H1 (cell line): ENCODE results near the gene TMEM245. TPM values are rescaled to one million over a fixed set of nuclear protein-coding genes. Genes with fewer than 3 reads are reported as not detected.

Source experiments
- CTCF ChIA-PET: fragments of 300-600 bp; sonication (Branson Sonifier 250); formaldehyde crosslinking; loops from one replicate; lab custom pipeline; 2021; ENCODE audit not compliant: partially characterized antibody; lab: Charles Lee
- POLR2A ChIA-PET: fragments of 300-600 bp; sonication (Branson Sonifier 250); formaldehyde crosslinking; loops from one replicate; lab custom pipeline; 2021; ENCODE audit warnings: inconsistent platforms; ENCODE audit not compliant: partially characterized antibody; lab: Charles Lee
- DNase-seq, 2 experiments: peaks; one replicate each; pipeline versions ENCODE4 v3.0.0 to v3.0.0-alpha.2; 2010 to 2022; ENCODE audit warnings: low spot score in 2 of 2, low read depth in 1 of 2, mixed read lengths in 1 of 2
- FAIRE-seq: peaks from 2 replicates; lab custom pipeline; 2011; peaks lifted over from hg19 to GRCh38; lab: Jason Lieb, UNC
- H2AFZ ChIP-seq: 2 replicates; pipeline ENCODE4 v1.8.1; 2012; ENCODE audit warnings: low read length, inconsistent platforms
- H2AK5ac ChIP-seq: 2 replicates; pipeline ENCODE4 v1.6.1; 2013; ENCODE audit warnings: low read depth, low read length
- H2BK120ac ChIP-seq: replicated peaks from 2 replicates; pipeline ENCODE3; 2013; ENCODE audit warnings: low read depth, low read length, inconsistent platforms
- H2BK12ac ChIP-seq: 2 replicates; pipeline ENCODE4 v1.6.1; 2013; ENCODE audit warnings: low read depth, low read length
- H2BK15ac ChIP-seq: 2 replicates; pipeline ENCODE4 v1.6.1; 2013; ENCODE audit warnings: low read length
- H2BK20ac ChIP-seq: 2 replicates; pipeline ENCODE4 v1.6.1; 2013; ENCODE audit warnings: low read length
- H2BK5ac ChIP-seq: 2 replicates; pipeline ENCODE4 v1.6.1; 2013; ENCODE audit warnings: low read depth, low read length
- H3K14ac ChIP-seq: 2 replicates; pipeline ENCODE4 v1.6.1; 2013; ENCODE audit warnings: inconsistent platforms; ENCODE audit not compliant: insufficient read length
- H3K18ac ChIP-seq: 2 replicates; pipeline ENCODE4 v1.6.1; 2013; ENCODE audit warnings: low read length; ENCODE audit errors: extremely low read depth
- H3K23ac ChIP-seq: 2 replicates; pipeline ENCODE4 v1.6.1; 2013; ENCODE audit warnings: inconsistent platforms; ENCODE audit not compliant: insufficient read length
- H3K23me2 ChIP-seq: 2 replicates; pipeline ENCODE4 v1.6.1; 2013; ENCODE audit warnings: low read depth, low read length
- H3K27ac ChIP-seq: 2 replicates; pipeline ENCODE4 v1.6.1; 2011; ENCODE audit warnings: low read depth, low read length, inconsistent platforms
- H3K27me3 ChIP-seq, 4 experiments: replicated peaks in 1 of 4; 1 replicate in 1 of 4; 2 replicates in 3 of 4; pipeline versions ENCODE4 v1.6.1 to v1.8.1; 2011 to 2013; ENCODE audit warnings: low read length in 3 of 4, mild to moderate bottlenecking in 3 of 4, inconsistent platforms in 2 of 4, mixed read lengths in 2 of 4, moderate library complexity in 1 of 4; ENCODE audit not compliant: control insufficient read depth in 3 of 4, insufficient read depth in 3 of 4; ENCODE audit errors: extremely low read depth in 1 of 4
- H3K36me3 ChIP-seq, 4 experiments: 2 replicates each; pipeline versions ENCODE4 v1.6.1 to v1.8.1; 2011 to 2013; ENCODE audit warnings: mild to moderate bottlenecking in 4 of 4, low read length in 3 of 4, moderate library complexity in 2 of 4, control low read depth in 1 of 4, inconsistent platforms in 1 of 4; ENCODE audit not compliant: insufficient read depth in 4 of 4, control insufficient read depth in 2 of 4
- H3K4ac ChIP-seq: replicated peaks from 2 replicates; pipeline ENCODE3; 2013; ENCODE audit warnings: low read length, low read depth, mixed read lengths, inconsistent platforms; ENCODE audit not compliant: insufficient read length
- H3K4me1 ChIP-seq, 4 experiments: replicated peaks in 1 of 4; 1 replicate in 1 of 4; 2 replicates in 3 of 4; pipeline versions ENCODE4 v1.6.1 to v1.8.1; 2011 to 2013; ENCODE audit warnings: low read length in 3 of 4, inconsistent platforms in 2 of 4, mixed read lengths in 1 of 4; ENCODE audit not compliant: insufficient read depth in 4 of 4, control insufficient read depth in 3 of 4
- H3K4me2 ChIP-seq, 2 experiments: 2 replicates each; pipeline versions ENCODE4 v1.6.1 to v1.8.1; 2011 to 2013; ENCODE audit warnings: low read depth in 2 of 2, low read length in 2 of 2, control low read depth in 1 of 2, inconsistent platforms in 1 of 2, mild to moderate bottlenecking in 1 of 2; ENCODE audit not compliant: insufficient read depth in 1 of 2
- H3K4me3 ChIP-seq, 4 experiments: fragments of 200-600, 300-600 bp in 1 of 4; sonication (generic), shearing (Covaris generic), sonication (Bioruptor Twin) in 1 of 4; 2 replicates each; pipeline versions ENCODE4 v1.5.1 to v1.8.1; 2011 to 2016; ENCODE audit warnings: low read length in 4 of 4, low read depth in 3 of 4, control low read depth in 2 of 4, inconsistent platforms in 2 of 4, mild to moderate bottlenecking in 2 of 4, mixed read lengths in 1 of 4, moderate library complexity in 1 of 4; ENCODE audit not compliant: insufficient read depth in 2 of 4; ENCODE audit errors: extremely low read depth in 1 of 4
- H3K56ac ChIP-seq: replicated peaks from 2 replicates; pipeline ENCODE3; 2013; ENCODE audit warnings: low read depth, mild to moderate bottlenecking, mixed read lengths, low read length, inconsistent platforms; ENCODE audit not compliant: insufficient read length
- H3K79me1 ChIP-seq: 2 replicates; pipeline ENCODE4 v1.6.1; 2013; ENCODE audit warnings: low read depth, low read length, control low read depth
- H3K79me2 ChIP-seq, 2 experiments: 2 replicates each; pipeline versions ENCODE4 v1.6.1 to v1.8.1; 2012 to 2013; ENCODE audit warnings: low read length in 2 of 2, mild to moderate bottlenecking in 2 of 2, inconsistent platforms in 1 of 2; ENCODE audit not compliant: insufficient read depth in 2 of 2, control insufficient read depth in 1 of 2
- H3K9ac ChIP-seq, 4 experiments: replicated peaks in 1 of 4; 1 replicate in 1 of 4; 2 replicates in 3 of 4; pipeline versions ENCODE4 v1.6.1 to v1.8.1; 2011 to 2013; ENCODE audit warnings: low read depth in 3 of 4, low read length in 3 of 4, control low read depth in 2 of 4, mild to moderate bottlenecking in 2 of 4, moderate library complexity in 2 of 4, inconsistent platforms in 1 of 4; ENCODE audit errors: extremely low read depth in 1 of 4
- H3K9me3 ChIP-seq, 2 experiments: 2 replicates each; pipeline versions ENCODE4 v1.6.1 to v1.8.1; 2012 to 2013; ENCODE audit warnings: mild to moderate bottlenecking in 2 of 2, moderate library complexity in 2 of 2, control low read depth in 1 of 2, inconsistent platforms in 1 of 2, low read depth in 1 of 2, low read length in 1 of 2, mixed read lengths in 1 of 2; ENCODE audit not compliant: insufficient read depth in 2 of 2
- H4K20me1 ChIP-seq, 2 experiments: replicated peaks in 1 of 2; 2 replicates each; pipeline versions ENCODE3 to v1.8.1; 2011 to 2013; ENCODE audit warnings: inconsistent platforms in 2 of 2, low read length in 2 of 2, mild to moderate bottlenecking in 1 of 2; ENCODE audit not compliant: insufficient read depth in 2 of 2, control insufficient read depth in 1 of 2
- H4K5ac ChIP-seq: 2 replicates; pipeline ENCODE4 v1.6.1; 2013; ENCODE audit warnings: low read length, low read depth, mixed read lengths, inconsistent platforms; ENCODE audit not compliant: insufficient read length
- H4K8ac ChIP-seq: 2 replicates; pipeline ENCODE4 v1.8.0; 2013; ENCODE audit warnings: mild to moderate bottlenecking, moderate library complexity, low read length, inconsistent platforms; ENCODE audit not compliant: insufficient read depth; ENCODE audit errors: extremely low read depth
- H4K91ac ChIP-seq: replicated peaks from 2 replicates; pipeline ENCODE3; 2013; ENCODE audit warnings: low read length, mixed read lengths, inconsistent platforms; ENCODE audit not compliant: insufficient read length
- ATF3 ChIP-seq: IDR thresholded peaks from 2 replicates; pipeline ENCODE4 v1.6.1; 2011; ENCODE audit warnings: low read depth, mild to moderate bottlenecking, low read length; ENCODE audit not compliant: insufficient read depth
- CHD2 ChIP-seq: IDR thresholded peaks from 2 replicates; pipeline ENCODE4 v1.6.1; 2012; ENCODE audit warnings: low read length, improper control_type of control experiment
- CREB1 ChIP-seq: IDR thresholded peaks from 2 replicates; pipeline ENCODE4 v1.6.1; 2012; ENCODE audit warnings: inconsistent platforms
- EGR1 ChIP-seq: IDR thresholded peaks from 2 replicates; pipeline ENCODE4 v1.6.1; 2011; ENCODE audit warnings: low read depth, low read length, borderline replicate concordance
- EP300 ChIP-seq, 2 experiments: IDR thresholded peaks; 1 replicate in 1 of 2; 2 replicates in 1 of 2; pipeline ENCODE4 v1.6.1; 2011 to 2012; ENCODE audit warnings: low read depth in 2 of 2, low read length in 2 of 2, mild to moderate bottlenecking in 2 of 2, borderline replicate concordance in 1 of 2, inconsistent platforms in 1 of 2, moderate library complexity in 1 of 2
- GABPA ChIP-seq: IDR thresholded peaks from 2 replicates; pipeline ENCODE4 v1.6.1; 2011; ENCODE audit warnings: mild to moderate bottlenecking, low read length, moderate library complexity, borderline replicate concordance; ENCODE audit not compliant: insufficient read depth
- POLR2A ChIP-seq, 2 experiments: IDR thresholded peaks; 1 replicate in 1 of 2; 2 replicates in 1 of 2; pipeline ENCODE4 v1.6.1; 2011; ENCODE audit warnings: low read depth in 2 of 2, low read length in 2 of 2, mild to moderate bottlenecking in 2 of 2; ENCODE audit errors: control extremely low read depth in 1 of 2
- POLR2AphosphoS5 ChIP-seq: IDR thresholded peaks from 2 replicates; pipeline ENCODE4 v1.6.1; 2011; ENCODE audit warnings: low read depth, low read length
- RFX5 ChIP-seq: IDR thresholded peaks from 2 replicates; pipeline ENCODE4 v1.6.1; 2011; ENCODE audit warnings: low read depth, low read length, improper control_type of control experiment, borderline replicate concordance
- SAP30 ChIP-seq: fragments of 300-600 bp; sonication (generic); IDR thresholded peaks from 2 replicates; pipeline ENCODE4 v1.7.1; 2012; ENCODE audit warnings: low read length, moderate library complexity, mild to moderate bottlenecking, inconsistent platforms; ENCODE audit not compliant: insufficient read depth, insufficient replicate concordance
- TCF12 ChIP-seq: IDR thresholded peaks from 2 replicates; pipeline ENCODE4 v1.6.1; 2011; ENCODE audit warnings: low read depth, mild to moderate bottlenecking, low read length
- whole genome bisulfite sequencing, 2 experiments: shearing (Covaris generic) in 1 of 2; methylation state at CpG; one replicate each; pipeline versions ENCODE4 v1.1.6 to v1.1.7; 2013 to 2015; ENCODE audit warnings: low lambda C conversion rate in 2 of 2, mixed read lengths in 2 of 2, inconsistent platforms in 1 of 2, low coverage in 1 of 2, missing lambda C conversion rate in 1 of 2; ENCODE audit not compliant: insufficient replicate concordance in 2 of 2, insufficient coverage in 1 of 2, insufficient read length in 1 of 2; ENCODE audit errors: extremely low coverage in 1 of 2, missing lambda C conversion rate in 1 of 2; 5-methylcytosine and 5-hydroxymethylcytosine counted together
- polyA plus RNA-seq, 7 experiments: library from polyadenylated mRNA; depleted of rRNA in 3 of 7; stranded (reverse) in 5 of 7; unstranded in 2 of 7; fragments of >200 nt in 5 of 7; fragments of 200-250 nt in 2 of 7; gene quantifications; 1 replicate in 5 of 7; 2 replicates in 1 of 7; 4 replicates in 1 of 7; pipeline versions ENCODE4 v1.2.1 to v1.2.3, GENCODE V29; 2011 to 2013; ENCODE audit warnings: missing spikeins in 2 of 7, mixed read lengths in 2 of 7
- total RNA-seq: library from RNA; stranded (reverse); fragmentation: NEBNext Ultra II Directional; extraction: Animal tissue kit (Norgen Biotek cat#: 25700); gene quantifications from 2 replicates; pipeline ENCODE4 v1.2.1, GENCODE V29; 2021

Gene TMEM245
- total and polyA plus RNA-seq, 2 of the 8 experiments (the other 6 are each of a cell fraction or from before 2014, with no cell fraction given) = 44.3 to 45.8 TPM

- no peak overlapping the region for H2AFZ ChIP-seq
- H3K27ac ChIP-seq = no peak overlapping the region
- H3K14ac ChIP-seq = no peak overlapping the region
- H2BK15ac ChIP-seq = no peak overlapping the region
- H2BK5ac ChIP-seq = no peak overlapping the region
- H3K4me1 ChIP-seq = no peaks in the 10 kb centered on the region
- DNase-seq (no peak), FAIRE-seq (no peak)
- H3K4me2 ChIP-seq = no peak overlapping the region
- H3K18ac ChIP-seq = no peak overlapping the region
- ChIA-PET CTCF (no interaction called here), POLR2A (no interaction called here)
- H3K23ac ChIP-seq = no peak overlapping the region
- no peak overlapping the region for H4K8ac ChIP-seq
- no peaks in the 10 kb centered on the region for H3K79me1 ChIP-seq
- H2BK120ac ChIP-seq = no peak overlapping the region
- H3K27me3 ChIP-seq = no peaks in the 10 kb centered on the region
- no peaks in the 10 kb centered on the region for H3K9me3 ChIP-seq
- no peaks in the 10 kb centered on the region for H3K79me2 ChIP-seq
- H4K20me1 ChIP-seq = no peaks in the 10 kb centered on the region
- H2AK5ac ChIP-seq = no peak overlapping the region
- no peak overlapping the region for H2BK20ac ChIP-seq
- 82% methylated on average over 2 of the region's 2 CpGs; no CpG with 5 or more reads in 1 of the 2 experiments for WGBS, 2 experiments
- H3K4ac ChIP-seq = no peak overlapping the region
- H3K56ac ChIP-seq = no peak overlapping the region
- H3K4me3 ChIP-seq = no peak overlapping the region
- H4K91ac ChIP-seq = no peak overlapping the region
- no peaks in the 10 kb centered on the region for H3K23me2 ChIP-seq
- H2BK12ac ChIP-seq = no peak overlapping the region
- no peak overlapping the region for H3K9ac ChIP-seq
- H3K36me3 ChIP-seq = peaks cover 2 to 25% (median 16%) of the 10 kb centered on the region in 4 experiments; a peak in 6 of 8 replicates
- no peak overlapping the region for H4K5ac ChIP-seq
- TF ChIP-seq SAP30 (no peak), GABPA (no peak), ATF3 (no peak), CREB1 (no peak), EP300 (IDR thresholded peaks at IDR 0.05; ENCODE audit: borderline replicate concordance in 1 of 2, low read depth in 2 of 2, low read length in 2 of 2) (no peak), TCF12 (no peak), EGR1 (no peak), RFX5 (no peak), POLR2AphosphoS5 (no peak), POLR2A (IDR thresholded peaks at IDR 0.05; ENCODE audit: control extremely low read depth in 1 of 2, low read depth in 2 of 2, low read length in 2 of 2) (no peak), CHD2 (no peak)
These were observed 138.9 kb downstream of the TMEM245 start for GRCh38 chr9:108980893-108981292.
